Measurements from ENCODE around the gene MEAK7.

DNA sequence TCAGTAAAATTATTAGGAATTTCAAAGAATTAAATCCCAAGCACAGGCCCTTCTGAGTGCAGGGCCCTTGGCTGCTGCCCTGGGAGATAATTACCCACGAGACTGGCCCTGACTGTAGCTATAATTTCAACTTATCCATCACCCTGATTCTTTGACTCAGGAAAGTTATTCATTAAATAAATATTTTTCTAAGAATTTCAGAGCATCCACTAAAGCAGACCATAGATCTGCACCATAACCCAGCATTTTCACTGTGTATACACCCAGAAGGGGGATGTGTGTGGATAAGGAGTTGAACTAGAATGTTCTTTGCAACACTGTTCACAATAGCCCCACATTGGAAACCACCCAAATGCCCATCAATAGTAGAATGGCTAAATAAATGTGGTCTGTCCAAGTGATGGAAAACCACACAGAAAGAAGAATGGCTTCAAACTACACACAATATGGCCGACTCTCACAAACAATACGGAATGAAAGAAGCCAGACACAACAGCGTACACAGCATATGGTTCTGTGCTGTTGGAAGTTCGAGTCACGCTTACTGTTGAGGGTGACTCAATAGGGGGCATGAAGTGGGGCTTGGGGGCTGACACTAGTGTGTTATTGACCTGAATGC, 33.9 kb upstream of the MEAK7 start:
- TF ChIP-seq YY1 (IDR thresholded peaks at IDR 0.05; ENCODE audit: low read depth) (no peak), TAF1 (IDR thresholded peaks at IDR 0.05; ENCODE audit: low read depth) (no peak), CEBPB (IDR thresholded peaks at IDR 0.05) (no peak)
- TF ChIP-seq, protein P1, sequence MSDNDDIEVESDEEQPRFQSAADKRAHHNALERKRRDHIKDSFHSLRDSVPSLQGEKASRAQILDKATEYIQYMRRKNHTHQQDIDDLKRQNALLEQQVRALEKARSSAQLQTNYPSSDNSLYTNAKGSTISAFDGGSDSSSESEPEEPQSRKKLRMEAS (IDR thresholded peaks at IDR 0.05): no peak

All from Ishikawa (cell line).